H9 (cell line): ENCODE measurements around the gene STK32C. TPM values are rescaled to one million over a fixed set of nuclear protein-coding genes. Genes with fewer than 3 reads are reported as not detected.

Experiments used
- DNase-seq: peaks from one replicate; pipeline ENCODE4 v3.0.0-alpha.2; 2017
- H2AFZ ChIP-seq: one replicate; pipeline ENCODE4 v1.6.1; 2013; ENCODE audit warnings: mild to moderate bottlenecking, low read length, control low read depth, moderate library complexity
- H2AK5ac ChIP-seq: 2 replicates; pipeline ENCODE4 v1.6.1; 2013; ENCODE audit warnings: low read length, control low read depth, mixed read lengths; ENCODE audit not compliant: insufficient read length
- H2BK120ac ChIP-seq: one replicate; pipeline ENCODE4 v1.6.1; 2013; ENCODE audit warnings: low read depth, mild to moderate bottlenecking, low read length, control low read depth, inconsistent platforms; ENCODE audit not compliant: poor library complexity, severe bottlenecking
- H2BK12ac ChIP-seq: 2 replicates; pipeline ENCODE4 v1.6.1; 2013; ENCODE audit warnings: low read length, control low read depth, mixed read lengths, low read depth; ENCODE audit not compliant: insufficient read length
- H2BK15ac ChIP-seq: 2 replicates; pipeline ENCODE4 v1.6.1; 2013; ENCODE audit warnings: low read depth, low read length, control low read depth
- H2BK20ac ChIP-seq: one replicate; pipeline ENCODE4 v1.6.1; 2013; ENCODE audit warnings: low read depth, mild to moderate bottlenecking, low read length, control low read depth, inconsistent platforms; ENCODE audit not compliant: poor library complexity, severe bottlenecking
- H2BK5ac ChIP-seq: 2 replicates; pipeline ENCODE4 v1.6.1; 2013; ENCODE audit warnings: low read length, control low read depth, mixed read lengths; ENCODE audit not compliant: insufficient read length
- H3K14ac ChIP-seq: 2 replicates; pipeline ENCODE4 v1.6.1; 2013; ENCODE audit warnings: low read length, control low read depth; ENCODE audit not compliant: insufficient read depth
- H3K18ac ChIP-seq: 2 replicates; pipeline ENCODE4 v1.6.1; 2013; ENCODE audit warnings: low read depth, mild to moderate bottlenecking, mixed read lengths, low read length, control low read depth; ENCODE audit not compliant: insufficient read length
- H3K23ac ChIP-seq: 2 replicates; pipeline ENCODE4 v1.6.1; 2013; ENCODE audit warnings: low read length, control low read depth, mixed read lengths, low read depth; ENCODE audit not compliant: insufficient read length
- H3K23me2 ChIP-seq: 2 replicates; pipeline ENCODE4 v1.6.1; 2013; ENCODE audit warnings: low read depth, mild to moderate bottlenecking, mixed read lengths, low read length, control low read depth; ENCODE audit not compliant: insufficient read length, poor library complexity, severe bottlenecking
- H3K27ac ChIP-seq: 2 replicates; pipeline ENCODE4 v1.5.1; 2013; ENCODE audit warnings: low read length, control low read depth, mixed read lengths, low read depth; ENCODE audit not compliant: insufficient read length
- H3K27me3 ChIP-seq: 2 replicates; pipeline ENCODE4 v1.6.1; 2013; ENCODE audit warnings: low read length, control low read depth, inconsistent platforms; ENCODE audit not compliant: insufficient read depth
- H3K4ac ChIP-seq: 2 replicates; pipeline ENCODE4 v1.6.1; 2013; ENCODE audit warnings: low read depth, mild to moderate bottlenecking, control low read depth, inconsistent platforms, low read length, moderate library complexity
- H3K4me1 ChIP-seq: 2 replicates; pipeline ENCODE4 v1.6.1; 2013; ENCODE audit warnings: low read length, control low read depth, inconsistent platforms; ENCODE audit not compliant: insufficient read depth
- H3K4me2 ChIP-seq: 2 replicates; pipeline ENCODE4 v1.6.1; 2013; ENCODE audit warnings: low read length, control low read depth, mixed read lengths; ENCODE audit not compliant: insufficient read length, insufficient read depth
- H3K56ac ChIP-seq: 2 replicates; pipeline ENCODE4 v1.6.1; 2013; ENCODE audit warnings: low read depth, mild to moderate bottlenecking, mixed read lengths, low read length, control low read depth; ENCODE audit not compliant: insufficient read length
- H3K79me1 ChIP-seq: 2 replicates; pipeline ENCODE4 v1.6.1; 2013; ENCODE audit warnings: low read depth, mild to moderate bottlenecking, moderate library complexity, low read length, control low read depth, inconsistent platforms; ENCODE audit not compliant: insufficient read depth, poor library complexity, severe bottlenecking
- H3K79me2 ChIP-seq: 2 replicates; pipeline ENCODE4 v1.6.1; 2013; ENCODE audit warnings: low read length, control low read depth, inconsistent platforms; ENCODE audit not compliant: insufficient read depth
- H3K9ac ChIP-seq: 2 replicates; pipeline ENCODE4 v1.6.1; 2013; ENCODE audit warnings: low read length, control low read depth, mixed read lengths; ENCODE audit not compliant: insufficient read length; ENCODE audit errors: extremely low read depth
- H3K9me3 ChIP-seq: one replicate; pipeline ENCODE4 v1.6.1; 2013; ENCODE audit warnings: low read depth, low read length, inconsistent platforms; ENCODE audit not compliant: control insufficient read depth
- H3T11ph ChIP-seq: one replicate; pipeline ENCODE4 v1.6.1; 2013; ENCODE audit warnings: mild to moderate bottlenecking, low read length, control low read depth, inconsistent platforms
- H4K20me1 ChIP-seq: one replicate; pipeline ENCODE4 v1.6.1; 2013; ENCODE audit not compliant: control insufficient read depth, insufficient read length, insufficient read depth
- H4K5ac ChIP-seq: 2 replicates; pipeline ENCODE4 v1.6.1; 2013; ENCODE audit warnings: low read depth, mild to moderate bottlenecking, mixed read lengths, low read length, control low read depth; ENCODE audit not compliant: insufficient read length
- H4K8ac ChIP-seq: replicated peaks from 2 replicates; pipeline ENCODE4 v1.6.1; 2013; ENCODE audit warnings: low read length, control low read depth, mixed read lengths, low read depth; ENCODE audit not compliant: insufficient read length
- H4K91ac ChIP-seq: 2 replicates; pipeline ENCODE4 v1.6.1; 2013; ENCODE audit warnings: low read depth, mild to moderate bottlenecking, moderate library complexity, mixed read lengths, low read length, control low read depth; ENCODE audit not compliant: insufficient read length
- H3K27ac Mint-ChIP-seq, 3 experiments: 2 replicates in 2 of 3; 3 replicates in 1 of 3; pipeline ENCODE4 v1.8.0; 2020 to 2021; ENCODE audit warnings: mixed read lengths in 3 of 3, mild to moderate bottlenecking in 1 of 3, moderate library complexity in 1 of 3
- H3K27me3 Mint-ChIP-seq: 2 replicates; pipeline ENCODE4 v1.8.0; 2021; ENCODE audit warnings: low read depth, mild to moderate bottlenecking, moderate library complexity, mixed read lengths
- H3K36me3 Mint-ChIP-seq, 3 experiments: 2 replicates in 2 of 3; 3 replicates in 1 of 3; pipeline ENCODE4 v1.8.0; 2020 to 2021; ENCODE audit warnings: low read depth in 3 of 3, mixed read lengths in 3 of 3; ENCODE audit not compliant: insufficient read depth in 1 of 3
- H3K4me1 Mint-ChIP-seq, 2 experiments: 2 replicates each; pipeline ENCODE4 v1.8.0; 2020; ENCODE audit warnings: mixed read lengths in 2 of 2
- H3K4me3 Mint-ChIP-seq, 2 experiments: 2 replicates in 1 of 2; 3 replicates in 1 of 2; pipeline ENCODE4 v1.8.0; 2020 to 2021; ENCODE audit warnings: mild to moderate bottlenecking in 2 of 2, mixed read lengths in 2 of 2, moderate library complexity in 1 of 2
- H3K9me3 Mint-ChIP-seq, 2 experiments: 2 replicates in 1 of 2; 3 replicates in 1 of 2; pipeline ENCODE4 v1.8.0; 2020; ENCODE audit warnings: mild to moderate bottlenecking in 2 of 2, mixed read lengths in 2 of 2, moderate library complexity in 1 of 2
- WGBS: extraction: QIAGEN DNeasy Blood & Tissue Kit; methylation state at CpG from one replicate; pipeline ENCODE4 v1.1.7; 2013; ENCODE audit warnings: missing lambda C conversion rate, low lambda C conversion rate, mixed read lengths; ENCODE audit not compliant: insufficient read length; ENCODE audit errors: extremely low coverage; 5-methylcytosine and 5-hydroxymethylcytosine counted together
- total RNA-seq: library from RNA; stranded (reverse); gene quantifications from 2 replicates; pipeline ENCODE4 v1.2.1, GENCODE V29; 2021
- TF ChIP-seq, protein P1 (sequence below): fragments of 200-600 bp; sonication (generic); conservative IDR thresholded peaks from 3 replicates; pipeline ENCODE4 v1.8.0; 2021; ENCODE audit warnings: antibody characterized with exemption, mild to moderate bottlenecking

The STK32C gene
- total RNA-seq, 1 experiment from 2014 or later, result 11.3 TPM

DNA sequence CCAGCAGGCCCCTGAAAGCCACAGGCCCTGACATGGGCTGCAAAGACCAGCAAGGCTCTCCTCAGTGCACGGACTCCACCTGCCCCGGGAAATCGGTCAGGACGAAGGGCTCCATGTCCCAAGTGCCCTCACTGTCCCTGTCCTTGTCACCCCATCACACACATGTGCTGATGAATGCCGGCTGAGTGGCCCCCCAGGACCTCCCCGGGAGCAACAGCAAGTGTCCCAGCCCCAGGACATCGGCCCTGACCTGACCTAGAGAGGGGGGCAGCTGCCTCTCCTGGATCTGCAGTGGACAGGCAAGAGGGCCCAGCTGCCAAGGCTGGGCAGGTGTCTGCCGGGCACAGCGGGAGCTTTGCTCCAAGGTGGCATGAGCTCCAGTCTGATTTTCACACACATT, 49.8 kb downstream of the STK32C start:
- Histone ChIP-seq H4K91ac (no peak overlapping the region), H3K23me2 (no peaks in the 10 kb centered on the region), H3K4me2 (no peak overlapping the region), H3K18ac (no peak overlapping the region), H4K8ac (no peak overlapping the region), H2BK15ac (no peak overlapping the region), H3K23ac (no peak overlapping the region), H3K9me3 (no peaks in the 10 kb centered on the region), H2AFZ (no peak overlapping the region), H3K14ac (peak overlapping the region; percentile 33; the same call in 1 of the 2 replicates), H3K4ac (no peak overlapping the region), H2BK20ac (no peak overlapping the region), H3K79me2 (no peaks in the 10 kb centered on the region), H3K4me1 (no peaks in the 10 kb centered on the region), H3K27me3 (no peaks in the 10 kb centered on the region), H3K56ac (no peak overlapping the region), H4K5ac (no peak overlapping the region), H3K27ac (no peak overlapping the region), H4K20me1 (no peaks in the 10 kb centered on the region), H2BK12ac (no peak overlapping the region), H3K79me1 (no peaks in the 10 kb centered on the region), H3K9ac (no peak overlapping the region), H2BK5ac (no peak overlapping the region), H3T11ph (no peak overlapping the region), H2BK120ac (no peak overlapping the region), H2AK5ac (no peak overlapping the region)
- Mint-ChIP-seq H3K4me3 (no peak overlapping the region), H3K9me3 (no peaks in the 10 kb centered on the region), H3K27ac (no peak overlapping the region; a peak in 1 of 7 replicates), H3K36me3 (no peaks in the 10 kb centered on the region), H3K27me3 (peaks cover 2% of the 10 kb centered on the region), H3K4me1 (peaks cover 5 to 8% of the 10 kb centered on the region in 2 experiments; a peak in 3 of 4 replicates)
- WGBS, result no CpG with 5 or more reads among the region's 9 CpGs
- TF ChIP-seq, protein P1, sequence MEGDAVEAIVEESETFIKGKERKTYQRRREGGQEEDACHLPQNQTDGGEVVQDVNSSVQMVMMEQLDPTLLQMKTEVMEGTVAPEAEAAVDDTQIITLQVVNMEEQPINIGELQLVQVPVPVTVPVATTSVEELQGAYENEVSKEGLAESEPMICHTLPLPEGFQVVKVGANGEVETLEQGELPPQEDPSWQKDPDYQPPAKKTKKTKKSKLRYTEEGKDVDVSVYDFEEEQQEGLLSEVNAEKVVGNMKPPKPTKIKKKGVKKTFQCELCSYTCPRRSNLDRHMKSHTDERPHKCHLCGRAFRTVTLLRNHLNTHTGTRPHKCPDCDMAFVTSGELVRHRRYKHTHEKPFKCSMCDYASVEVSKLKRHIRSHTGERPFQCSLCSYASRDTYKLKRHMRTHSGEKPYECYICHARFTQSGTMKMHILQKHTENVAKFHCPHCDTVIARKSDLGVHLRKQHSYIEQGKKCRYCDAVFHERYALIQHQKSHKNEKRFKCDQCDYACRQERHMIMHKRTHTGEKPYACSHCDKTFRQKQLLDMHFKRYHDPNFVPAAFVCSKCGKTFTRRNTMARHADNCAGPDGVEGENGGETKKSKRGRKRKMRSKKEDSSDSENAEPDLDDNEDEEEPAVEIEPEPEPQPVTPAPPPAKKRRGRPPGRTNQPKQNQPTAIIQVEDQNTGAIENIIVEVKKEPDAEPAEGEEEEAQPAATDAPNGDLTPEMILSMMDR, result no peak
- DNase-seq, result no peak
